ENCODE results near the gene VWF. TPM values are rescaled to one million over a fixed set of nuclear protein-coding genes. Genes with fewer than 3 reads are reported as not detected.
A peak's percentile ranks its signal among the peaks of the same experiment; 100 is the strongest.

VWF gene
- total RNA-seq, 4 donors from 2014 or later = 94.3 to 261 (median 162) TPM

DNA sequence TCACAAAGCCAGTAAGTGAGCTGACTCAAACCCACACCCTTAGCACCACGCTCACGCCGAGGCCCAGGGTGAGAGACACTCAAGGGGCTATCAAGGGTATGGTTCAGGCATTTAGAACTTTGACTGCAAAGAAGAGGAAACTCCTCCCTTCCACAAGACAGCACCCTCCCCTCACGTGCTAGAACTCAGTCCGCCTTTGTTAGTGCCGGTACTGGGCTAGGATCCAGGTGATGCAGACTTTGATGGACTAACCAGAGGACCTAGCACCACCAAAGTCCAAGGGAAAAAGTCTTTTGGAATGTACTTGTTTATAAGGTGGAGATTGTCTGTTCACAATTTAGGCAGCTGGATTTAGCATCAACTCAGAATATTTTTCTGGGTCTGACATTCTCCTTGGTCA lies 33.7 kb downstream of the VWF start:
- no peak overlapping the region for H3K4me3 ChIP-seq

DNA sequence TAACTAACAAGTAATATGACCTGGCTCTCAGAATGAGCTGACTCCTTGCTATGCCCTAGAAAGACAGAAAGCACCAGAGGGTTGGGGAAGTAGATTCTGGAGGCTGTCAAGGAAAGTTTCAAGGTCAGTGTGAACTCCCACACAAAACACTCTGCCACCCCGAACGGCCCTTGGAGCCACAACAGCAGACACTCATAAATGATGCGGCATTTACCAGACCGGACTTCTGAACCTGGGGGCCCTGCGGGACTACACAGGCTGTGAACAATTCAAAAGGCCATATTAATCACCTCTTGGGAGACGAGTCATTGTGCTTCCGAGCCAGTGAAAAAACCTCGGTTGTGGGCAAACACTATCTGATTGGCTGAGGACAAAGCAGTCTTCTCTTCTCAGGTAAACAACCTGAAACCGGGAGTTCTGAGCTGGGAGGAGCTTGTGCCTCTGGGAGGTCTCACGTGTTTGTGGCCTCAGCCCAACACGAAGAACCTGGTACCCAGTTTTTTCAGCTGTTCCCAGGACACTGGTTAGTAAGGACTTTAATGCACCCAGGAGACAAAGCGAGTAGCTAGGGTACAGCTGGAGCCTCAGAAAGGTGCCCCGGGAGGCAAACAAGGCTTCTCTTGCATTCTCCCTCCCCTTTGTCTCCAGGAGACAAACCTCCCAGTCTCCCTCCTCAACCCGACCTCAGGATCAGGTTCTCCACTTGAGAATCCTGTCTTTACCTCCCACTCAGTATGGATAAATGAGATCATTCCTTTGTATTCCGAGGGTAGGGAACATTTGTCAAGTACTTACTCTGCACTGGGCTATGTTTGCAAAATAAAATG lies 35.3 kb downstream of the VWF start:
- H3K27me3 ChIP-seq = no peaks in the 10 kb centered on the region
- ATAC-seq = no peak
- WGBS, 2 donors (ENCODE audit: low coverage in 1 of 2) = 34 to 47% methylated on average over 8 to 9 of the region's 15 CpGs
- no peak overlapping the region for H3K4me3 ChIP-seq
- no peaks in the 10 kb centered on the region for H3K9me3 ChIP-seq
- peak overlapping the region in 3 of 4 donors; percentile 38 to 50 (median 44) for H3K27ac ChIP-seq
- peaks cover 3 to 75% (median 27%) of the 10 kb centered on the region in 3 donors for H3K4me1 ChIP-seq
- TF ChIP-seq POLR2A (IDR thresholded peaks at IDR 0.05) (no peak), POLR2AphosphoS5 (IDR thresholded peaks at IDR 0.05) (no peak), EP300 (IDR thresholded peaks at IDR 0.05) (no peak)
- TF ChIP-seq, protein P1, sequence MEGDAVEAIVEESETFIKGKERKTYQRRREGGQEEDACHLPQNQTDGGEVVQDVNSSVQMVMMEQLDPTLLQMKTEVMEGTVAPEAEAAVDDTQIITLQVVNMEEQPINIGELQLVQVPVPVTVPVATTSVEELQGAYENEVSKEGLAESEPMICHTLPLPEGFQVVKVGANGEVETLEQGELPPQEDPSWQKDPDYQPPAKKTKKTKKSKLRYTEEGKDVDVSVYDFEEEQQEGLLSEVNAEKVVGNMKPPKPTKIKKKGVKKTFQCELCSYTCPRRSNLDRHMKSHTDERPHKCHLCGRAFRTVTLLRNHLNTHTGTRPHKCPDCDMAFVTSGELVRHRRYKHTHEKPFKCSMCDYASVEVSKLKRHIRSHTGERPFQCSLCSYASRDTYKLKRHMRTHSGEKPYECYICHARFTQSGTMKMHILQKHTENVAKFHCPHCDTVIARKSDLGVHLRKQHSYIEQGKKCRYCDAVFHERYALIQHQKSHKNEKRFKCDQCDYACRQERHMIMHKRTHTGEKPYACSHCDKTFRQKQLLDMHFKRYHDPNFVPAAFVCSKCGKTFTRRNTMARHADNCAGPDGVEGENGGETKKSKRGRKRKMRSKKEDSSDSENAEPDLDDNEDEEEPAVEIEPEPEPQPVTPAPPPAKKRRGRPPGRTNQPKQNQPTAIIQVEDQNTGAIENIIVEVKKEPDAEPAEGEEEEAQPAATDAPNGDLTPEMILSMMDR (IDR thresholded peaks at IDR 0.05) = no peak
- H3K36me3 ChIP-seq = no peaks in the 10 kb centered on the region

More for the DNA sequence above, 33.7 kb downstream of the VWF start:
- H3K9me3 ChIP-seq = no peaks in the 10 kb centered on the region
- no peaks in the 10 kb centered on the region for H3K27me3 ChIP-seq
- H3K4me1 ChIP-seq = peaks cover 0 to 59% (median 15%) of the 10 kb centered on the region in 3 donors
- 0% methylated on average over 2 to 3 of the region's 6 CpGs for WGBS, 2 donors (ENCODE audit: low coverage in 1 of 2)
- no peaks in the 10 kb centered on the region for H3K36me3 ChIP-seq
- peak; percentile 48 for TF ChIP-seq POLR2AphosphoS5 (IDR thresholded peaks at IDR 0.05)
- TF ChIP-seq, protein P1 (IDR thresholded peaks at IDR 0.05) = no peak
- H3K27ac ChIP-seq = peak overlapping the region in 3 of 4 donors; percentile 49 to 68 (median 62)
- peak; percentile 77 for ATAC-seq

DNA sequence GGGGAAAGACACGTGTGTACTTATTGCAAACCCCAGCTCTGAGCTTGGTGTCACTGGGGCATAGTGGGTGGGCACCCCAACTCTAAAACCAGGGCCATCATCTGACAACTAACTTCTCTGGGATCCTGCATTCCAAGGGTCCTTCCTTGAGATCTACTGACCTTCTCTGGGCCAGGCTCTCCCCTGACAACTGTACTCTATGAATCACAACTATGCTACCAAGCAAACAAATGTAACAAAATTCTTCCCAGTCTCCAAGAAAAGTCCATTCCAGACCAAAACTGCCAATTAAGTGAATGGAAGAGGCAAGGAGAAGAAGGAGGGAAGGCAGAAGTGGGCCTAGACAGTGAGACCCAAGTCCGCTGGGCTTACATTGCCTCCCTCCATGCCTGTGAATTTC lies 38.2 kb downstream of the VWF start:
- Histone ChIP-seq H3K4me1 (peaks cover 3 to 60% (median 20%) of the 10 kb centered on the region in 3 donors), H3K27me3 (no peaks in the 10 kb centered on the region), H3K27ac (peak overlapping the region in 1 of 4 donors; percentile 74), H3K9me3 (no peaks in the 10 kb centered on the region), H3K4me3 (no peak overlapping the region), H3K36me3 (no peaks in the 10 kb centered on the region)
- WGBS, 2 donors (ENCODE audit: low coverage in 1 of 2) = 89 to 100% methylated on average over 1 to 2 of the region's 2 CpGs
- no peak for ATAC-seq
- TF ChIP-seq, protein P1 (IDR thresholded peaks at IDR 0.05) = no peak
- TF ChIP-seq EP300 (IDR thresholded peaks at IDR 0.05) (no peak), POLR2A (IDR thresholded peaks at IDR 0.05) (no peak), POLR2AphosphoS5 (IDR thresholded peaks at IDR 0.05) (no peak)

DNA sequence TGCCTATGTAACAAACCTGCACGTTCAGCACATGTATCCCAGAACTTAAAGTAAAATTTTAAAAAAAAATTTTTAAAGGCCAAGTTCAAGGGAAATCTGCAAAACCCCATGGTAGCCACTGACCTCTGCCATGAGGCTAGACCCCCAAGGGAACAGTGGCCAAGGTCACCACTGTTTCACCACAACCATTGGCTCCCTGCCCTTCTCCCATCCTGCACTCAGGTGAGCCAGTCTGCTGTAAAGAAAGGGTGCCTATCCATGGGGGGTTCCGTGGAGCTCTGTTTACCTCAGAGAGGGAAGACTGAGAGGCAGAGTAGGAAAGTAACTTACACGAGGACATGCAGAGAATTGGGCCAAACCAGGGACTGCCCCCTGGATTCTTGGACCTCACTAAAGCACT lies 38.6 kb downstream of the VWF start:
- WGBS, 2 donors (ENCODE audit: low coverage in 1 of 2) = 54 to 77% methylated on average over 2 to 3 of the region's 3 CpGs
- Histone ChIP-seq H3K27me3 (no peaks in the 10 kb centered on the region), H3K9me3 (no peaks in the 10 kb centered on the region), H3K4me3 (no peak overlapping the region), H3K4me1 (peaks cover 3 to 56% (median 20%) of the 10 kb centered on the region in 3 donors), H3K27ac (peak overlapping the region in 1 of 4 donors; percentile 74), H3K36me3 (no peaks in the 10 kb centered on the region)
- TF ChIP-seq, protein P1 (IDR thresholded peaks at IDR 0.05) = no peak
- no peak for TF ChIP-seq EP300 (IDR thresholded peaks at IDR 0.05)
- no peak for TF ChIP-seq POLR2A (IDR thresholded peaks at IDR 0.05)
- TF ChIP-seq POLR2AphosphoS5 (IDR thresholded peaks at IDR 0.05) = no peak
- no peak for ATAC-seq

Measured in gastroesophageal sphincter (tissue), 4 donors.